Measurements from ENCODE around the gene KCNH2.

KCNH2 gene

DNA sequence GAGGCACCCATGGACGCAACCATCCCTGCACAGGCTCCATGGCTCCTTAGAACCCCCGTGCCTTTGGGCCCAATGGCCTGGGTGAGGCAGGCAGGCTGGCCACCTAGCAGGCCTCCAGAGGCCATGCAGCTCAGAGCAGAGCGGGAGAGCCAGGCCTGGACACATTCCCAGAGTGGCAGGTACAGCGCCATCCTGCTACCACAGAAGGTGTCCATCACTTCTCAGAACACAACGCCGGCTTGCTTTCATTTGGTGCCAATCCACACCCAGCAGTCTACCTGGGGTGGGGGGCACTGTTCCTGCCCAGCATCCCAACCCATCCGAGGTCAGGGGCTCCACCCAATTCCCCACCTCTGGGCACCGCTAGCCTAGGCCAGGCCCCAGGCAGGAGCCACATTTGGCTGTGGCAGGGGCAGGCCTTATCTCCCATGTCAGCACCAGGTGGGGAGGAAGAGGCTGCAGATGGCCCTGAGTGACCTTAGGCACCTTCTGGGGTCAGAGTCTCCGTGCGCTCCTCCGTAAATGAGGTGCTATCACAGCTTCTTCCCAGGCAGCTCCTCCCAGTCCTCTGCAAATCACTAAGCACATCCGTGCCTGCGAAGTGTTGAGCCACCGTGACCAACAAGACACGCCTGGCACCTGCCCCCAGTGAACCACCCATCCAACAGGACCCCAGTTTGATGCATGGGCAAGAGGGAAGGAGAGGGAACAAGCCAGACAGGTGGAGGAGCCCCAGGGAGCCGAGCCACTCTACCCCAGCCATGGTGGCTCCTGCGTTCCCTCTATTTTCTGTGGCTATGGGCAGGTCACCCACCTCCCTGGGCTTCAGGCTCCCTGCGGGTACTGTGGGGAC, 14.2 kb downstream of the KCNH2 start:
- DNase-seq (ENCODE audit: insufficient read length, low spot score) (no peak), FAIRE-seq (no peak)
- TF ChIP-seq POU2F2 (IDR thresholded peaks at IDR 0.05; ENCODE audit: low read depth, low read length) (no peak), PAX5 (IDR thresholded peaks at IDR 0.05; ENCODE audit: insufficient read depth, low read length, severe bottlenecking) (no peak)

DNA sequence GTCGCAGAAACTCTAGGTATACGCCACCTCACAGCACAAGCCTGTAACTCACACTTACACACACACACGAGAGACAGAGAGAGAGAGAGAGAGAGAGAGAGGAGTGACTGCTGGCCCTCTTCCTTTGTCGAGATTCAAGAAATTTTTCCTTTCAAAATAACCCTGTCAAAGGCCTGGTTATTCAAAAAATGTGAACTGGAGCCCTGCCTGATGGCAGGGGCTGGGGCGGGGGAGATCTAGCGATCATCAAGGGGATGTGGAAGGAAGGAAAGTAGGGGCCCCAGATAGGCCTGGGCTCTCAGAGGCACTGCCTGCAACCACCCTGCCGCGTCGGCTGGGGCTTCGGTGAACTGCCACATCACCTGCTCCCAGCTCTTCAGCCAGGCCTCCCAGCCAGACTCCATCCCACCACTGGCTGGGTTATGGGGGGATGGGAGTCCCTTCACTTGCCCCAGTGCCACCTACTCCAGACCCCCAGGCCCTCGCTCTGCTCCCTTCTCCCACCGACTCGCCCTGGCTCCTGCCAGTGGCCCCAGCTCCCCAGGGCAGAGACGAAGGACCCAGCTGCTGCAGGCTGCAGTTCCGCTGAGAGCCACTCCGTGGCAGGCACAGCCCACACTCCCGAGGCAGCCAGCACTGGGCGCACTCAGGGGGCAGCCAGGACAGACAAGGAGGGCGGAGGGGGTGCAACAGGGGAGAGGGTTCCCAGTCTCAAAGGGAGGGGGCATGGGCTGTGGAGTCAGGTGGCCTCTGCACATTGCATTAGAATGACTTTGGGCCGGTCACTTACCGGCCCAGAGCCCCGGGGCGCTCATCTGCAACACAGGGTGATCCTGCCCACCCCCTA, 15.3 kb downstream of the KCNH2 start:
- FAIRE-seq (peak; percentile 69), DNase-seq (ENCODE audit: insufficient read length, low spot score) (peak; percentile 93)
- no peak for TF ChIP-seq POLR2AphosphoS5 (IDR thresholded peaks at IDR 0.05; ENCODE audit: low read depth, low read length)
- TF ChIP-seq TAF1 (IDR thresholded peaks at IDR 0.05; ENCODE audit: low read depth, low read length) = no peak
- TF ChIP-seq PAX5 (IDR thresholded peaks at IDR 0.05; ENCODE audit: insufficient read depth, low read length, severe bottlenecking) = no peak
- no peak for TF ChIP-seq POU2F2 (IDR thresholded peaks at IDR 0.05; ENCODE audit: low read depth, low read length)
- no peak for TF ChIP-seq SPI1 (IDR thresholded peaks at IDR 0.05; ENCODE audit: low read depth, low read length)
- no peak for TF ChIP-seq POLR2A (IDR thresholded peaks at IDR 0.05; ENCODE audit: low read depth, low read length)

DNA sequence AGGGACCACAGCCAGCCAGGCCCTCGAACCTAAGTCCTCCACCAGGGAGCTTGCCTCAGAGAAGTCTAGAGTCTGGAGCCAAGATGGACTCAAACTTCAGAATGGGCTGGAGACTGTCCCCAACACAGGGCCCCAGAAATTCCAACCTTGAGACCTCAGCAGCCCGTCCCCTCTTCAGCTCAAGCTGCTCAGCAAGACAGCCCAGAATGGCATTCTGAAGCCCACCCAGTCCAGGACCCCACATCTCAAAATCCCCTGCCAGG, 15.9 kb downstream of the KCNH2 start:
- TF ChIP-seq POU2F2 (IDR thresholded peaks at IDR 0.05; ENCODE audit: low read depth, low read length) (no peak), PAX5 (IDR thresholded peaks at IDR 0.05; ENCODE audit: insufficient read depth, low read length, severe bottlenecking) (no peak), POLR2A (IDR thresholded peaks at IDR 0.05; ENCODE audit: low read depth, low read length) (no peak), TAF1 (IDR thresholded peaks at IDR 0.05; ENCODE audit: low read depth, low read length) (no peak), POLR2AphosphoS5 (IDR thresholded peaks at IDR 0.05; ENCODE audit: low read depth, low read length) (no peak), SPI1 (IDR thresholded peaks at IDR 0.05; ENCODE audit: low read depth, low read length) (no peak)
- DNase-seq (ENCODE audit: insufficient read length, low spot score) (no peak), FAIRE-seq (no peak)

DNA sequence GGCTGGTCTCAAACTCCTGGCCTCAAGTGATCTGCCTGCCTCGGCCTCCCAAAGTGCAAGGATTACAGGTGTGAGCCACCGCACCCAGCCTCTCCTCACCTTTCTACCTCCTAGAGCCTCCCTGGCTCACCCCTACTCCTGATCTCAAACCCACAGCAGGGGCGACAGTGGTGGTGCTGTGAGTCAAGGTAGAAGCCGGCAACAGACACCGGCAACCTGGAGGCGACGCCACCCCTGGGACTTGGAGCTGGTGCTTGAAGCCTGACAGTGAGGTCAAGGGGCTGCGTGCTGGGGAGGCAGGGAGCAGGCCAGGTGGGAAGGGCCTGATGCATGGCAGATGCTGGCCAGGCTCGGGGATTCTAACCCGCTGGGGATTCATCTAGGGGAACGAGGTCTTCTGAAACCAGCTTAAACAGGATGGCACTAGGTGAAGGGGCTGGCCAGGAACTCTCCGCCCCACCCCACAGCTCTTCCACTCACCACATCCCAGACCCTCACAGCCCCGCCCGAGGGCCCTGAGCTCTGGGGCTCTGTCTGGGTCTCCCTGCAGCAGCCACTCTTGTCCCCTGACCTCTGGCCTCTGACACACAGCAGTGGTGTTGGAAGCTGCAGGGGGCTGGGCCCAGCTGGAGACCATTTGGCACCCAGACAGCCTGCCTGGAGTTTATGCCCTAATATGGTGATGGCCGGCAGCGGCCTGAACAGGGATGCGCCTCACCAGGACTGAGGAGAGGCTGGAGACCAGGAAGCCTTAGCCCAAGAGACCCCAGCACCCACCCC, 16.4 kb downstream of the KCNH2 start:
- DNase-seq (ENCODE audit: insufficient read length, low spot score) (no peak), FAIRE-seq (no peak)
- no peak for TF ChIP-seq POLR2A (IDR thresholded peaks at IDR 0.05; ENCODE audit: low read depth, low read length)
- TF ChIP-seq SPI1 (IDR thresholded peaks at IDR 0.05; ENCODE audit: low read depth, low read length) = no peak
- no peak for TF ChIP-seq TAF1 (IDR thresholded peaks at IDR 0.05; ENCODE audit: low read depth, low read length)
- no peak for TF ChIP-seq POLR2AphosphoS5 (IDR thresholded peaks at IDR 0.05; ENCODE audit: low read depth, low read length)
- no peak for TF ChIP-seq PAX5 (IDR thresholded peaks at IDR 0.05; ENCODE audit: insufficient read depth, low read length, severe bottlenecking)

DNA sequence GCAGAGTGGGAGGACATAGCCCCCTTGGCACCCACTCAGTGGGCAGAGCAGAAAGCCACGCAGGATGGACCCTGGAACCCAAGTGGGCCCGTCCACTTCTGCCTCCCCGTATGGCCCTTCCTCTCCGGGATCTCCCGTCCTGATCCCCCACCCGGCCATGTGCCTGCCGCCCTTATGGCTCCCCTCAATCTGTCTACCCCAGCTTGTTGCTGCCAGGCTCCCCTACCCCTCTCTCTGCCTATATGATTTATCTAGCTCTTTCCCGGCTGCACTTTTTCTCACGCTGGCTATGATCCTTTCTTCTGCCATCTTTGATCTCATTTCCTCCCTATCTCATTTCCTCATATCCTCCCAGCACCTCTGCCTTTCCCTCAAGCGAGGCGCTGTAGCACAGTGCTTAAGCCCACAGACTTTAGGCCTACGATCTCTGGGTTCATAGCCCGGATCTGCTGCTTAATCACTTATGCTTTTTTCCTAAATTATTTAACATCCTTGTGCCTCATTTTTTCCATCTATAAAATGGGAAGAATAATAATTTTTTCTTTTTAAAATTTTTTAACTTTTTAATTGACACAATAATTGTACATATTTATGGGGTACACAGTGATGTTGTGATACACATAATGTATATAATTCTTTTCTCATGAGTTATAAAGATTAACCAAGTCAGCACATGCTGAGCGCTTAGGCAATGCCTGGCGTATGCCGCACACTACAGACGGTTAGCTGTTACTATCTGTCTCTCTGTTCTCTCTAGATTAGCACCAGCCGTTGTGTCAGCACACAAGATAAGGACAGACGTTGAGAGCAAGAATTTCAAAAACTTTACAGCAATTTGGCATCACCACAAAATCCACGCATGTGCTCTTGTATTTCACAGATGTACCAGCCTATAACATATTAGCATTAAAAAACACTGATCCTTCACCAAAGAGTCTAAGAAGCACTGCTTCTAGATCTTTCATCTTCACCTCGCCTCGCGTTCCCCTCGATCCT, 18.1 kb downstream of the KCNH2 start:
- DNase-seq (ENCODE audit: insufficient read length, low spot score) (no peak), FAIRE-seq (no peak)
- TF ChIP-seq TAF1 (IDR thresholded peaks at IDR 0.05; ENCODE audit: low read depth, low read length) (no peak), POLR2AphosphoS5 (IDR thresholded peaks at IDR 0.05; ENCODE audit: low read depth, low read length) (no peak), SPI1 (IDR thresholded peaks at IDR 0.05; ENCODE audit: low read depth, low read length) (no peak), POU2F2 (IDR thresholded peaks at IDR 0.05; ENCODE audit: low read depth, low read length) (no peak), PAX5 (IDR thresholded peaks at IDR 0.05; ENCODE audit: insufficient read depth, low read length, severe bottlenecking) (no peak), POLR2A (IDR thresholded peaks at IDR 0.05; ENCODE audit: low read depth, low read length) (no peak)

DNA sequence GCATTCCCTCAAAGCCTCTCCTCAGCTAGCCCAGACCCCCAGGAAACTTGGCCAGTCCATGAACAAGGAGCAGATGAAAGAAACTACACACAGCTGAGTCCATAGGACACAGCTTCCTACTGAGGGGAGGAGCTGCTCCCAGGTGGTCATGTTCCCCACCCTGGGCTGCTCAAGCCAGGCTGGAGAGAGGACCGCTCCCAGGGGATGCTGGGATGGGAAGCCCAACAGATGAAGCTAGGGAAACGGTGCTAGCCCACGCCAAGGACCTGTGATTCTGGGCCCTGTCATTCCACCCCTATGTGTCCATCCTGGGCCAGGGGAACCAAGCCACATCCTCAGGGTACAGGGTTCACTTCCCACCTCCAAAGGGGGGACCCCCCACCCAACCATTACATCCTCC, 19.0 kb downstream of the KCNH2 start:
- no peak for TF ChIP-seq POLR2AphosphoS5 (IDR thresholded peaks at IDR 0.05; ENCODE audit: low read depth, low read length)
- TF ChIP-seq TAF1 (IDR thresholded peaks at IDR 0.05; ENCODE audit: low read depth, low read length) = no peak
- no peak for TF ChIP-seq PAX5 (IDR thresholded peaks at IDR 0.05; ENCODE audit: insufficient read depth, low read length, severe bottlenecking)
- no peak for TF ChIP-seq POLR2A (IDR thresholded peaks at IDR 0.05; ENCODE audit: low read depth, low read length)
- TF ChIP-seq SPI1 (IDR thresholded peaks at IDR 0.05; ENCODE audit: low read depth, low read length) = no peak
- TF ChIP-seq POU2F2 (IDR thresholded peaks at IDR 0.05; ENCODE audit: low read depth, low read length) = no peak
- no peak for FAIRE-seq
- DNase-seq (ENCODE audit: insufficient read length, low spot score) = no peak

DNA sequence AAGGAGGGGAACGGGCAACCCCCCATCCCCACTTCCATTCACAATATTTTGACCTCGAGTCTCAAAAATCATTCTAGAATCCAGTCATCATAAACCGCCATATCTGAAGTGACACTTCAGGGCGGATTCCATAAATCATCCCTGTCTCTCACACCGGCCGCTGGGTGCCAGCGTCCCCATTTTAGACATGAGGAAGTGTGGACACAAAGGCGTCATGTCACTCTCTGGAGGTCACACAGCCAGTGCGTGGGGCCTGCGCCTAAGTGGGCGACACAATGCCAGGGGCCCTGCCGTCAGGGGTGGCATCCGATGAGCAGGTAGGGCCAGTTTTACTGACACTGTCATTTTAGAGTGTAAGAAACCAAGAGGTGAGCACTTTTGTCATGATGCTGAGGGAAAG, 19.5 kb downstream of the KCNH2 start:
- no peak for TF ChIP-seq POLR2AphosphoS5 (IDR thresholded peaks at IDR 0.05; ENCODE audit: low read depth, low read length)
- no peak for TF ChIP-seq SPI1 (IDR thresholded peaks at IDR 0.05; ENCODE audit: low read depth, low read length)
- TF ChIP-seq POLR2A (IDR thresholded peaks at IDR 0.05; ENCODE audit: low read depth, low read length) = no peak
- TF ChIP-seq PAX5 (IDR thresholded peaks at IDR 0.05; ENCODE audit: insufficient read depth, low read length, severe bottlenecking) = no peak
- no peak for TF ChIP-seq TAF1 (IDR thresholded peaks at IDR 0.05; ENCODE audit: low read depth, low read length)
- TF ChIP-seq POU2F2 (IDR thresholded peaks at IDR 0.05; ENCODE audit: low read depth, low read length) = no peak
- FAIRE-seq (no peak), DNase-seq (ENCODE audit: insufficient read length, low spot score) (no peak)

DNA sequence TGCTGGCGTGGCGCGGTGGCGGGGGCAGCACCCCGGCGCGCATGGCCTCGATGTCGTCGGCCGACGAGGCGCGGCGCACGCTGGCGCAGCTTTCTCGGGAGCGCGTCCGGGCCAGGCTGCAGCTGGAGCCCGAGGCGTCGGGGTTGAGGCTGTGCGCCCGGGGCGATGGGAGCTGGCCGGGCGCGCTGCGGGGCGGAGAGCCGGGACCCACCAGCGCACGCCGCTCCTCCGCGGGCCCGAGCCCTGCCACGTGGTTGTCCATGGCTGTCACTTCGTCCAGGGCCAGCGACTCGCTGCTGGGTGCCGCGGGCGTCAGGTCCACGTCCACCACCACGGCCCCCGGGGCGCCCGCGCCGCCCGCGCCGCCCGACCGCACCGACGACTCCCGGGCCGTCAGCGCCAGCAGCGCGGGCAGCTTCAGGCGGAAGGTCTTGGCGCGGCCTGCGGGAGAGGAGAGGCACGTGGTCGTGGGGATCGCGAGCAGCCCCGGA, 20.0 kb downstream of the KCNH2 start:
- DNase-seq (ENCODE audit: insufficient read length, low spot score) (no peak), FAIRE-seq (no peak)
- TF ChIP-seq SPI1 (IDR thresholded peaks at IDR 0.05; ENCODE audit: low read depth, low read length) (no peak), POLR2A (IDR thresholded peaks at IDR 0.05; ENCODE audit: low read depth, low read length) (no peak), TAF1 (IDR thresholded peaks at IDR 0.05; ENCODE audit: low read depth, low read length) (no peak), POU2F2 (IDR thresholded peaks at IDR 0.05; ENCODE audit: low read depth, low read length) (no peak), PAX5 (IDR thresholded peaks at IDR 0.05; ENCODE audit: insufficient read depth, low read length, severe bottlenecking) (no peak), POLR2AphosphoS5 (IDR thresholded peaks at IDR 0.05; ENCODE audit: low read depth, low read length) (no peak)
